ENCODE measurements around the gene FXYD4.
A peak's percentile ranks its signal among the peaks of the same experiment; 100 is the strongest.

The FXYD4 gene

DNA sequence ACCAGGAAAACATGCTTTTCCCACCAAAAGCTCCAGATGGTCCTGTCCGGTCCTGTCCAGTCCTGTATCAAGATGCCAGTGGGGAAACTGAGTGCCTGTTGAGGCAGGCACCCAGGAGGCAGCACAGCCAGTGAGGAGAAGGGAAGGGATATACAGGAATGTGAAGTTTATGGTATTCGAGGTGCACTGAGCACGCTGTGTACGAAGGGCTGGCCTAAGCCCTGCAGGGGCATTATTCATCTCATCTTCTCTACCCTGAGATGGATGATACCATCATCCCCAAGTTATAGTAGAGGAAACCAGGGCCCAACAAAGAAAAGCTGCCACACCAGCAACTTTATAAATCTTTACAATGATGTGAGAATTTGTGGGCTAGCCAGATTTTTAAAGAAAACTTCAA is 23.4 kb upstream of the FXYD4 start:
- H3K4me3 ChIP-seq (replicated peaks in 1 of 2; ENCODE audit: low read depth in 2 of 2, low read length in 2 of 2) = no peak overlapping the region
- DNase-seq (ENCODE audit: low read depth in 2 of 2) = no peak
- TF ChIP-seq, protein P1, sequence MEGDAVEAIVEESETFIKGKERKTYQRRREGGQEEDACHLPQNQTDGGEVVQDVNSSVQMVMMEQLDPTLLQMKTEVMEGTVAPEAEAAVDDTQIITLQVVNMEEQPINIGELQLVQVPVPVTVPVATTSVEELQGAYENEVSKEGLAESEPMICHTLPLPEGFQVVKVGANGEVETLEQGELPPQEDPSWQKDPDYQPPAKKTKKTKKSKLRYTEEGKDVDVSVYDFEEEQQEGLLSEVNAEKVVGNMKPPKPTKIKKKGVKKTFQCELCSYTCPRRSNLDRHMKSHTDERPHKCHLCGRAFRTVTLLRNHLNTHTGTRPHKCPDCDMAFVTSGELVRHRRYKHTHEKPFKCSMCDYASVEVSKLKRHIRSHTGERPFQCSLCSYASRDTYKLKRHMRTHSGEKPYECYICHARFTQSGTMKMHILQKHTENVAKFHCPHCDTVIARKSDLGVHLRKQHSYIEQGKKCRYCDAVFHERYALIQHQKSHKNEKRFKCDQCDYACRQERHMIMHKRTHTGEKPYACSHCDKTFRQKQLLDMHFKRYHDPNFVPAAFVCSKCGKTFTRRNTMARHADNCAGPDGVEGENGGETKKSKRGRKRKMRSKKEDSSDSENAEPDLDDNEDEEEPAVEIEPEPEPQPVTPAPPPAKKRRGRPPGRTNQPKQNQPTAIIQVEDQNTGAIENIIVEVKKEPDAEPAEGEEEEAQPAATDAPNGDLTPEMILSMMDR (IDR thresholded peaks at IDR 0.05; ENCODE audit: low read depth, low read length) = no peak

DNA sequence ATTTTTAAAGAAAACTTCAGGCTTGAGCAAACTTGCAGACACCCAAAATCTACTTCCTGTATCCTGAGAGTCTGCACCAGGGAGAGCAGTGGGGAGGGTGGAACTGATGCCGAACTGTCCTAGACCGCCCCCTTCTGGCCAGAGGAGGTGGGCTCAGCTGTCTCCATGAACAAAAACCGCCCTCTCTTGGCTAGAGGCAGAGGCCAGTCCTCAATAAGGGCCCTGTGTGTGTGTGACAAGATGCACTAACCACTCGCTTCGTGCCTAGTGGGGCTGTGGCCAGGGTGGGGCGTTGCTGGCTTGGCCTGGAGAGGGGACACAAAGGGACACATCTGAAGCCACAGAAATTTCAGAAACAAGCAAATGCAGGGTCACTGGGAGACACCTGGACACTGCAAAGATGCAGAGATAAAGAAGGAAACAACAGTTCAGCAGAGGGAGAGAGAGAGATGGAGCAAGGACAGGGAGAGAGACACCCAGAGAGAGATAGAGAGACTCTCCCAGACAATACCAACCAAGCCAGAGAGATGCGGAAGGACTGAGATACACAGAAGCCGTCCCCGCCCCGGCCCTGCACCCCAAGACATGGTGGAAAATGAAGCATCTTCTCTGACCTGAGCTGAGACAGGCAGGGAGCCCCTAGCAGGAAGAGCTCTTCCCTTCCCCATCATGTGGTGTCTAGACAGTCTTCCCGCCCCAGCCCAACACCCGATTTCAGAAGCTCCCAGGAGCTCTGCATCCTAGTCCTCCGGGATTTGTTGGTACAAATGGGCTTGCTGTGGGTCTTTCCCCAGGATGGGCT is 22.7 kb upstream of the FXYD4 start:
- TF ChIP-seq, protein P1 (IDR thresholded peaks at IDR 0.05; ENCODE audit: low read depth, low read length) = peak; percentile 99
- H3K4me3 ChIP-seq (replicated peaks in 1 of 2; ENCODE audit: low read depth in 2 of 2, low read length in 2 of 2) = no peak overlapping the region
- peak; percentile 81 to 87 for DNase-seq (ENCODE audit: low read depth in 2 of 2)

DNA sequence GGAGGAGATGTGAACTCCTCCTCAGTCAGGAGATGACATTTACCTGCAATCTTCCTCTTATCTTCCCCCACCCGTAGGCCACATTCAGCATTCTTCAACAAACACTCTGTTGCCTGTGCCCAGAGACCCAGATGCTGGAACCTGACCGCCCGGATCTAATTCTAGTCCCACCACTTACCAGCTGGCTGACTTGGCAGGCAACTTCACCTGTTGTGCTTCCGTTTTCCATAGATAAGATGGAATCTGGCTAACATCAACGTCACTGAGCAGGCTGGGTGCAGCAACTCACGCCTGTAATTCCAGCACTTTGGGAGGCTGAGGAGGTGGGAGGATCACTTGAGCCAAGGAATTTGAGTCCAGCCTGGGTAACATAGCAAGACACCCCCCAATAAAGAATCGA is 21.3 kb upstream of the FXYD4 start:
- TF ChIP-seq, protein P1 (IDR thresholded peaks at IDR 0.05; ENCODE audit: low read depth, low read length) = no peak
- H3K4me3 ChIP-seq (replicated peaks in 1 of 2; ENCODE audit: low read depth in 2 of 2, low read length in 2 of 2) = no peak overlapping the region
- DNase-seq (ENCODE audit: low read depth in 2 of 2) = peak in 1 of 2 donors; percentile 10

DNA sequence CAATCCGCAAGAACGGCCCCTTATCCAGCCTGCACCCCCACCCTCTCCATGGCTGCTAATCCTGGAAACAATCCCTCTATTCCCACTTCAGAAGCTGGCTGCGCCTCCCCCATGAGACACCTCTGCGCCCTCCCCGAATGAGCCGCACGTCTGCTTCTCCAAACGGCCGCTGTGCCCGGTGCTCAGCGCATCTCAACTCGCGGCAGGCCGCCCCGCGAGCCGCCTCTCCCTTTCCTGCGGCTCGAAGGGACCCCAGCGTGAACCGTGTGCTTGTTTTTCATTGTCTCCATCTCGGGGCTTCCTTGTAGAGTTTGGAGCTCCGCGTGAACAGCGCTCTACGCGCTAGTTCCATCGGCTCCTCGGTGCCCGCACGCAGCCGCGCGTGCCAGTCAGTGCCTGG is 20.8 kb upstream of the FXYD4 start:
- no peak for DNase-seq (ENCODE audit: low read depth in 2 of 2)
- no peak overlapping the region for H3K4me3 ChIP-seq (replicated peaks in 1 of 2; ENCODE audit: low read depth in 2 of 2, low read length in 2 of 2)
- TF ChIP-seq, protein P1 (IDR thresholded peaks at IDR 0.05; ENCODE audit: low read depth, low read length) = no peak

DNA sequence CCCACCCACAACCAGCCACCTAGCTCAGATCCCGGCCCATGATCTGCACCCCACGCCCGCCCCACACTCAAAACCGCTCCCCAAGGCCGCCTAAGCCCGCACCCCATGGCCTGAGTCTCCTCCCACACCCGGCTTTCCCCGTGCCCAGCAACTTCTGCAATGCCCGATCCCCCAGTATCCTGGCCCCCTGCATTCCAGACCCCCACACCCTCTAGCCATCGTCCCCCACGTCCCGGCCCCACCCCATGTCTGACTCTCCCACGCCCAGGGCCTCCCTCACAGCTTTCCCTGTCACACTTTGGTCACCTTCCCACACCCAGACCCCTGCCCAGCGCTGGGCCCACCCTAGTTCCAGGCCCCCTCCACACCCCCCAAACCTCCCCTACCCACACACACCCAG is 20.1 kb upstream of the FXYD4 start:
- DNase-seq (ENCODE audit: low read depth in 2 of 2) = no peak
- TF ChIP-seq, protein P1 (IDR thresholded peaks at IDR 0.05; ENCODE audit: low read depth, low read length) = no peak
- H3K4me3 ChIP-seq (replicated peaks in 1 of 2; ENCODE audit: low read depth in 2 of 2, low read length in 2 of 2) = no peak overlapping the region

DNA sequence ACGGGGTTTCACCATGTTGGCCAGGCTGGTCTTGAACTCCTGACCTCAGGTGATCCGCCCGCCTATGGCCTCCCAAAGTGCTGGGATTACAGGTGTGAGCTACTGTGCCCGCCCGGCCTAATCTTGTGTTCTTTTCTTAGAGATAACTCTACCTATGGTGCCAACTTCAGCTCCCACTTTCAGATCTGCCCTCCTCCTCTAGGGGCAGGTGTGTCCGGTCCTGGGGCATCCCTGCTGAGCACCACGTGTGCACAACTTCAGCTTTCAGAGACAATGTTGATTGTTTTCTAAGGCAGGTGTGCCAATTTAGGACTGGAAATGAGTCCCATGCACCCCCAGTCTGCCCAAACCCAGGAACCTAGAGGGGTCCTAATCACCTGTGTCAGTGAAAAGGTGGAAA is 18.5 kb upstream of the FXYD4 start:
- no peak for DNase-seq (ENCODE audit: low read depth in 2 of 2)
- no peak overlapping the region for H3K4me3 ChIP-seq (replicated peaks in 1 of 2; ENCODE audit: low read depth in 2 of 2, low read length in 2 of 2)
- TF ChIP-seq, protein P1 (IDR thresholded peaks at IDR 0.05; ENCODE audit: low read depth, low read length) = no peak
